ENCODE results near the gene MAP3K8. TPM values are rescaled to one million over a fixed set of nuclear protein-coding genes. Genes with fewer than 3 reads are reported as not detected.

Gene MAP3K8
- total and polyA plus RNA-seq, 2 of the 8 experiments (the other 6 are each of a cell fraction or from before 2014, with no cell fraction given) = 5.6 to 6.0 TPM

DNA sequence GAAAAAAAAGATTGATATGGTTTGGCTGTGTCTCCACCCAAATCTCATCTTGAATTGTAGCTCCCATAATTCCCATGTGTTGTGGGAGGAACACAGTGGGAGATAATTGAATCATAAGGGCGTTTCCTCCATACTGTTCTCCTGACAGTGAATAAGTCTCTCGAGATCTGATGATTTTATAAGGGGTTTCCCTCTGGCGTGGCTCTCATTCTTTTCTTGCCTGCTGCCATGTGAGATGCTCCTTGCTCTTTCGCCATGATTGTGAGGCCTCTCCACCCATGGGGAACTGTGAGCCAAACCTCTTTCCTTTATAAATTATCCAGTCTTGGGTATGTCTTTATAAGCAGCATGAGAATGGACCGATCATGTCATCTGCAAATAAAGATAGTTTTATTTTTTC is 29.4 kb upstream of the MAP3K8 start (continued):
- TF ChIP-seq, protein P1, sequence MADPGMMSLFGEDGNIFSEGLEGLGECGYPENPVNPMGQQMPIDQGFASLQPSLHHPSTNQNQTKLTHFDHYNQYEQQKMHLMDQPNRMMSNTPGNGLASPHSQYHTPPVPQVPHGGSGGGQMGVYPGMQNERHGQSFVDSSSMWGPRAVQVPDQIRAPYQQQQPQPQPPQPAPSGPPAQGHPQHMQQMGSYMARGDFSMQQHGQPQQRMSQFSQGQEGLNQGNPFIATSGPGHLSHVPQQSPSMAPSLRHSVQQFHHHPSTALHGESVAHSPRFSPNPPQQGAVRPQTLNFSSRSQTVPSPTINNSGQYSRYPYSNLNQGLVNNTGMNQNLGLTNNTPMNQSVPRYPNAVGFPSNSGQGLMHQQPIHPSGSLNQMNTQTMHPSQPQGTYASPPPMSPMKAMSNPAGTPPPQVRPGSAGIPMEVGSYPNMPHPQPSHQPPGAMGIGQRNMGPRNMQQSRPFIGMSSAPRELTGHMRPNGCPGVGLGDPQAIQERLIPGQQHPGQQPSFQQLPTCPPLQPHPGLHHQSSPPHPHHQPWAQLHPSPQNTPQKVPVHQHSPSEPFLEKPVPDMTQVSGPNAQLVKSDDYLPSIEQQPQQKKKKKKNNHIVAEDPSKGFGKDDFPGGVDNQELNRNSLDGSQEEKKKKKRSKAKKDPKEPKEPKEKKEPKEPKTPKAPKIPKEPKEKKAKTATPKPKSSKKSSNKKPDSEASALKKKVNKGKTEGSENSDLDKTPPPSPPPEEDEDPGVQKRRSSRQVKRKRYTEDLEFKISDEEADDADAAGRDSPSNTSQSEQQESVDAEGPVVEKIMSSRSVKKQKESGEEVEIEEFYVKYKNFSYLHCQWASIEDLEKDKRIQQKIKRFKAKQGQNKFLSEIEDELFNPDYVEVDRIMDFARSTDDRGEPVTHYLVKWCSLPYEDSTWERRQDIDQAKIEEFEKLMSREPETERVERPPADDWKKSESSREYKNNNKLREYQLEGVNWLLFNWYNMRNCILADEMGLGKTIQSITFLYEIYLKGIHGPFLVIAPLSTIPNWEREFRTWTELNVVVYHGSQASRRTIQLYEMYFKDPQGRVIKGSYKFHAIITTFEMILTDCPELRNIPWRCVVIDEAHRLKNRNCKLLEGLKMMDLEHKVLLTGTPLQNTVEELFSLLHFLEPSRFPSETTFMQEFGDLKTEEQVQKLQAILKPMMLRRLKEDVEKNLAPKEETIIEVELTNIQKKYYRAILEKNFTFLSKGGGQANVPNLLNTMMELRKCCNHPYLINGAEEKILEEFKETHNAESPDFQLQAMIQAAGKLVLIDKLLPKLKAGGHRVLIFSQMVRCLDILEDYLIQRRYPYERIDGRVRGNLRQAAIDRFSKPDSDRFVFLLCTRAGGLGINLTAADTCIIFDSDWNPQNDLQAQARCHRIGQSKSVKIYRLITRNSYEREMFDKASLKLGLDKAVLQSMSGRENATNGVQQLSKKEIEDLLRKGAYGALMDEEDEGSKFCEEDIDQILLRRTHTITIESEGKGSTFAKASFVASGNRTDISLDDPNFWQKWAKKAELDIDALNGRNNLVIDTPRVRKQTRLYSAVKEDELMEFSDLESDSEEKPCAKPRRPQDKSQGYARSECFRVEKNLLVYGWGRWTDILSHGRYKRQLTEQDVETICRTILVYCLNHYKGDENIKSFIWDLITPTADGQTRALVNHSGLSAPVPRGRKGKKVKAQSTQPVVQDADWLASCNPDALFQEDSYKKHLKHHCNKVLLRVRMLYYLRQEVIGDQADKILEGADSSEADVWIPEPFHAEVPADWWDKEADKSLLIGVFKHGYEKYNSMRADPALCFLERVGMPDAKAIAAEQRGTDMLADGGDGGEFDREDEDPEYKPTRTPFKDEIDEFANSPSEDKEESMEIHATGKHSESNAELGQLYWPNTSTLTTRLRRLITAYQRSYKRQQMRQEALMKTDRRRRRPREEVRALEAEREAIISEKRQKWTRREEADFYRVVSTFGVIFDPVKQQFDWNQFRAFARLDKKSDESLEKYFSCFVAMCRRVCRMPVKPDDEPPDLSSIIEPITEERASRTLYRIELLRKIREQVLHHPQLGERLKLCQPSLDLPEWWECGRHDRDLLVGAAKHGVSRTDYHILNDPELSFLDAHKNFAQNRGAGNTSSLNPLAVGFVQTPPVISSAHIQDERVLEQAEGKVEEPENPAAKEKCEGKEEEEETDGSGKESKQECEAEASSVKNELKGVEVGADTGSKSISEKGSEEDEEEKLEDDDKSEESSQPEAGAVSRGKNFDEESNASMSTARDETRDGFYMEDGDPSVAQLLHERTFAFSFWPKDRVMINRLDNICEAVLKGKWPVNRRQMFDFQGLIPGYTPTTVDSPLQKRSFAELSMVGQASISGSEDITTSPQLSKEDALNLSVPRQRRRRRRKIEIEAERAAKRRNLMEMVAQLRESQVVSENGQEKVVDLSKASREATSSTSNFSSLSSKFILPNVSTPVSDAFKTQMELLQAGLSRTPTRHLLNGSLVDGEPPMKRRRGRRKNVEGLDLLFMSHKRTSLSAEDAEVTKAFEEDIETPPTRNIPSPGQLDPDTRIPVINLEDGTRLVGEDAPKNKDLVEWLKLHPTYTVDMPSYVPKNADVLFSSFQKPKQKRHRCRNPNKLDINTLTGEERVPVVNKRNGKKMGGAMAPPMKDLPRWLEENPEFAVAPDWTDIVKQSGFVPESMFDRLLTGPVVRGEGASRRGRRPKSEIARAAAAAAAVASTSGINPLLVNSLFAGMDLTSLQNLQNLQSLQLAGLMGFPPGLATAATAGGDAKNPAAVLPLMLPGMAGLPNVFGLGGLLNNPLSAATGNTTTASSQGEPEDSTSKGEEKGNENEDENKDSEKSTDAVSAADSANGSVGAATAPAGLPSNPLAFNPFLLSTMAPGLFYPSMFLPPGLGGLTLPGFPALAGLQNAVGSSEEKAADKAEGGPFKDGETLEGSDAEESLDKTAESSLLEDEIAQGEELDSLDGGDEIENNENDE (IDR thresholded peaks at IDR 0.05; ENCODE audit: insufficient replicate concordance, low read length) = no peak
- TF ChIP-seq SRF (IDR thresholded peaks at IDR 0.05; ENCODE audit: low read depth, low read length) (no peak), KDM4A (IDR thresholded peaks at IDR 0.05; ENCODE audit: low read depth, low read length, severe bottlenecking) (no peak), TAF1 (IDR thresholded peaks at IDR 0.05; ENCODE audit: low read depth, low read length) (no peak), CREB1 (IDR thresholded peaks at IDR 0.05) (no peak), EP300 (IDR thresholded peaks at IDR 0.05; ENCODE audit: borderline replicate concordance in 1 of 2, low read depth in 2 of 2, low read length in 2 of 2) (no peak), SP2 (IDR thresholded peaks at IDR 0.05; ENCODE audit: low read length) (no peak), NRF1 (IDR thresholded peaks at IDR 0.05; ENCODE audit: low read depth, low read length) (no peak)
- TF ChIP-seq, protein P2, sequence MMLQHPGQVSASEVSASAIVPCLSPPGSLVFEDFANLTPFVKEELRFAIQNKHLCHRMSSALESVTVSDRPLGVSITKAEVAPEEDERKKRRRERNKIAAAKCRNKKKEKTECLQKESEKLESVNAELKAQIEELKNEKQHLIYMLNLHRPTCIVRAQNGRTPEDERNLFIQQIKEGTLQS (IDR thresholded peaks at IDR 0.05; ENCODE audit: insufficient read depth, low read depth, low read length) = no peak
- TF ChIP-seq, protein P3, sequence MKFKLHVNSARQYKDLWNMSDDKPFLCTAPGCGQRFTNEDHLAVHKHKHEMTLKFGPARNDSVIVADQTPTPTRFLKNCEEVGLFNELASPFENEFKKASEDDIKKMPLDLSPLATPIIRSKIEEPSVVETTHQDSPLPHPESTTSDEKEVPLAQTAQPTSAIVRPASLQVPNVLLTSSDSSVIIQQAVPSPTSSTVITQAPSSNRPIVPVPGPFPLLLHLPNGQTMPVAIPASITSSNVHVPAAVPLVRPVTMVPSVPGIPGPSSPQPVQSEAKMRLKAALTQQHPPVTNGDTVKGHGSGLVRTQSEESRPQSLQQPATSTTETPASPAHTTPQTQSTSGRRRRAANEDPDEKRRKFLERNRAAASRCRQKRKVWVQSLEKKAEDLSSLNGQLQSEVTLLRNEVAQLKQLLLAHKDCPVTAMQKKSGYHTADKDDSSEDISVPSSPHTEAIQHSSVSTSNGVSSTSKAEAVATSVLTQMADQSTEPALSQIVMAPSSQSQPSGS (IDR thresholded peaks at IDR 0.05; ENCODE audit: low read length) = no peak

All from H1 (cell line).